Neutrophil (primary cell): Measurements from ENCODE around the gene IFI27L1.

Experiments
- H3K27ac ChIP-seq: fragments of 200-600 bp; sonication (generic); 2 replicates; pipeline ENCODE4 v1.5.1; 2016; ENCODE audit warnings: mild to moderate bottlenecking, moderate library complexity
- H3K27me3 ChIP-seq: fragments of 200-600 bp; sonication (generic); 2 replicates; pipeline ENCODE4 v1.6.0; 2016; ENCODE audit warnings: mild to moderate bottlenecking
- H3K36me3 ChIP-seq: fragments of 200-600 bp; sonication (generic); 2 replicates; pipeline ENCODE4 v1.5.1; 2017
- H3K4me1 ChIP-seq, 2 experiments: fragments of 200-600 bp in 1 of 2; sonication (generic) in 1 of 2; 1 replicate in 1 of 2; 2 replicates in 1 of 2; pipeline versions ENCODE4 v1.5.1 to v1.6.1; 2013 to 2016; ENCODE audit warnings: low read depth in 1 of 2, low read length in 1 of 2, mild to moderate bottlenecking in 1 of 2, moderate library complexity in 1 of 2; ENCODE audit not compliant: control insufficient read depth in 1 of 2, insufficient read depth in 1 of 2
- H3K4me3 ChIP-seq, 2 experiments: fragments of 200-600 bp in 1 of 2; sonication (generic) in 1 of 2; 1 replicate in 1 of 2; 2 replicates in 1 of 2; pipeline ENCODE4 v1.5.1; 2013 to 2016; ENCODE audit warnings: low read depth in 1 of 2, low read length in 1 of 2, mild to moderate bottlenecking in 1 of 2, moderate library complexity in 1 of 2
- H3K9me3 ChIP-seq: fragments of 200-600 bp; sonication (generic); 2 replicates; pipeline ENCODE4 v1.5.1; 2016
- CTCF ChIP-seq: fragments of 200-600 bp; sonication (generic); IDR thresholded peaks from 2 replicates; pipeline ENCODE4 v1.5.1; 2016; ENCODE audit warnings: antibody characterized with exemption

The IFI27L1 gene

DNA sequence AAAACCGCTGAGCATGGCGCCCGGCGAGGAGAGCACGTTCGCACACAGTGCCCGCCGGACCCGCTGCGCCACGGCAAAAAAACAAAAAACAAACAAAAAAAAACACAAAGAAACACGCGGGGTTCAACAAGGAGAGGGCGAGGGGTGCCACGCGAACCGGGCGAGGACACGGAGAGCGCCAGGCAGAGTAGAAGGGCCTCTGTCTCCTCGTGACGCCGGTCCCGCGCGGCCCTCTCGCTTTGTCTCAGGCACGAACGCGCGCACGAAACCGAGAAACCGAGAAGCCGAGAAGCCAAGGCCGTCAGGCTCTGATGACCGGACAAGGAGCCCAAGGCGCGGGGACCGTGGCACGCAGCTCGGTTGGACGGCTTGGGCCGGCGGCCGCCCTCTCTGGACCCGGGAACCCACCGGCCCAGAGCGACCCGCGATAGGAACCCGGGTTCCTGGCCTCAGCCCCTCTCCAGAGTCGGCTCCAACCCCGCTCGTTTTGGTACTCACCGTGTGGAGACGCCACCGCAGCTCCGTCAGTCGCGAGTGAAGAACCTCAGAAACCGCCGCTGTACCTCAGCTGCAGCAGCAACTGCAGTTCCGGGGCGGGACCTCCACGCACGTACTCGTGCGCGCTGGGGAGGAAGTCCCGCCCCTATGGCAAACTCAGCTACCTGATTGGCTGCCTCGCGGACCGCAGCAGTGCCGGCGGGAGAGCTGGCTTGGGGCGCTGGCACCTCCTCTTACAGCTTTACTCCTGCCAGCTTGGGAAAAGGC, at the start of gene IFI27L1, which contains the start of gene DDX24:
Gene IFI27L1, plus strand, starts transcription at position 690 of the 765 bp plus-strand sequence. CDS start 15,628 bp downstream, outside the sequence.
Gene DDX24, minus strand, starts transcription at position 582 of the 765 bp plus-strand sequence. CDS start 1,460 bp downstream, outside the sequence.
- TF ChIP-seq CTCF, result no peak
- Histone ChIP-seq H3K27me3 (no peaks in the 10 kb centered on the region), H3K4me1 (peaks cover 22 to 26% of the 10 kb centered on the region in 2 experiments), H3K9me3 (no peaks in the 10 kb centered on the region), H3K36me3 (peaks cover 9% of the 10 kb centered on the region), H3K4me3 (peak within 1 kb of the TSS; percentile 77 to 95), H3K27ac (peak within 1 kb of the TSS; percentile 74)

DNA sequence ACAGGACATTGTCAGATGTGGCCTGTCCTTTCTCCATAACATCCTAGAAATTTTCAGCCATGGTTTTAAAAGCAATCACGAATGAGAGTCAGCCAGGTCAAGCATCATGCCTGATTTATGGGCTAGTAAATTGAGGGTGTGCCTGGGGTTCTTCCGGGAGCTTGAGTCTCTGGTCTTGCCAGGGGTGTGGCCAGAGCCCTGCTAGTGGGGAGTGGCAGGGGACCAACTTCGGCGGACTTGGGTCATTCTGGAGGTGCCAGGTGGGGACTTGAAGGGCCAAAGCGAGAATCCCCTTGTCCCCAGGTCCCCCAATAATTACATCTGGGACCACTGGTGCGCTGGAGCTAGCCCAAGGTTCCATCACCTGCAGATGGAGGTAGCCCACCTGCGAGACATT, 49.2 kb upstream of the IFI27L1 start:
- H3K36me3 ChIP-seq, result no peaks in the 10 kb centered on the region
- no peak overlapping the region for H3K4me3 ChIP-seq
- peaks cover 14 to 19% of the 10 kb centered on the region in 2 experiments for H3K4me1 ChIP-seq
- no peak for TF ChIP-seq CTCF
- H3K9me3 ChIP-seq, result no peaks in the 10 kb centered on the region
- H3K27me3 ChIP-seq, result no peaks in the 10 kb centered on the region
- no peak overlapping the region for H3K27ac ChIP-seq

- no peaks in the 10 kb centered on the region for H3K4me1 ChIP-seq
These were observed 46.2 kb upstream of the IFI27L1 start for GRCh38 chr14:94034886-94035285.

DNA sequence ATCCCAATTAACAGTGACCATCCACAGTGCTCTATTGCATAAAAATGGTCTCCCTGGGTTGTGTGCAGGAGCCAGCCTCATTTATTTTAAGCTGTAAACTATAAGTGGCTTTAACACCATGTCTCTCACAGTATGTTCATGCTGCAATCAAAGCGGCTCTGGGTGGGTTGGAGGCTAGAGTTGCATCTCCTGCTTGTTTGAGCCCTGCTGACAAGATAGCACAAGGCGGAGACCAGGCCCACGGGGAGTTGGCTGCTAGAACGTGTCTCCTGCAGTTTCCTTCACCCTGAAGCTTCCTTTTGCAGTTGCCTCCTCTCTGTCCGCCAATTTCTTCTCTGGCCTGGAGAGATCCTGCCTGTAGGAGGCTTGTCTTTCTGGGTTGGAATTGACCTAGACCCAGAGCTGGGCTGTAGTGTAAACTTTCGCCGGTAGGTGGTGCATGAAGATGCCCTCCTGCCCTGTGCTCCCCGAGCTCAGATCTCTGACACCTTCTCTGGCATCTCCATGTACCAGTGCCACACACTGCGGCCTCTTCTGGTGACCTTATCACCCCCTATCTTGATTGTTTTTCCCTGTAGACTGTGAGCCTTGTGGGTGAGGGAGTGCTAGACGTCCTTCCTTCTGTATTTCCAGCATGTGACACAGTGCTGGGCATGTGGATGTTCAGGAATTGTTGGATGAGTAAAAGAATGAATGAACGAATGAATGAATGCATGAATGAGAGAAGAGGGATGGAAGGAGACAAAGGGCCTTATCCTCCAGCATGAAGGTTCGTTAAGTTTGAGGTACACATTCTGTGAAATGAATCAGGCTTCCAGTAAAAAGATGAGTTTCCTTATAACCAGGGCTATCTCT, 44.6 kb upstream of the IFI27L1 start:
- Histone ChIP-seq H3K9me3 (no peaks in the 10 kb centered on the region), H3K27ac (no peak overlapping the region), H3K36me3 (no peaks in the 10 kb centered on the region), H3K4me3 (no peak overlapping the region), H3K4me1 (no peaks in the 10 kb centered on the region), H3K27me3 (no peaks in the 10 kb centered on the region)
- TF ChIP-seq CTCF, result peak; percentile 68

More at GRCh38 chr14:94034886-94035285, 46.2 kb upstream of the IFI27L1 start:
- no peak for TF ChIP-seq CTCF
- H3K27me3 ChIP-seq, result no peaks in the 10 kb centered on the region
- no peak overlapping the region for H3K27ac ChIP-seq
- no peaks in the 10 kb centered on the region for H3K9me3 ChIP-seq
- H3K4me3 ChIP-seq, result no peak overlapping the region
- no peaks in the 10 kb centered on the region for H3K36me3 ChIP-seq

- Histone ChIP-seq H3K4me1 (no peaks in the 10 kb centered on the region), H3K27ac (no peak overlapping the region), H3K36me3 (no peaks in the 10 kb centered on the region), H3K4me3 (no peak overlapping the region), H3K9me3 (no peaks in the 10 kb centered on the region), H3K27me3 (no peaks in the 10 kb centered on the region)
- no peak for TF ChIP-seq CTCF
These were observed 43.2 kb upstream of the IFI27L1 start for GRCh38 chr14:94037954-94038353.
